ENCODE results near the gene MRPL22. TPM values are rescaled to one million over a fixed set of nuclear protein-coding genes. Genes with fewer than 3 reads are reported as not detected.

MRPL22 gene
- total and polyA plus RNA-seq, 8 donors = 33.8 to 44.8 (median 42.6) TPM

- DNase-seq = no peak
- peaks cover 0 to 6% of the 10 kb centered on the region in 2 donors for H3K4me1 ChIP-seq
- no peak for TF ChIP-seq CTCF (IDR thresholded peaks at IDR 0.05)
- no peaks in the 10 kb centered on the region for H3K9me3 ChIP-seq
- peaks cover 0 to 88% of the 10 kb centered on the region in 2 donors for H3K36me3 ChIP-seq
- H3K27ac ChIP-seq = no peak overlapping the region
- no peak for ATAC-seq
- no peak overlapping the region for H3K4me3 ChIP-seq
- intact Hi-C loops (cut with DNase I) = no loop called here
- no peaks in the 10 kb centered on the region for H3K27me3 ChIP-seq
These were observed 45.0 kb upstream of the MRPL22 start for GRCh38 chr5:154895606-154896561.

- Histone ChIP-seq H3K27ac (no peak overlapping the region), H3K36me3 (peaks cover 0 to 88% of the 10 kb centered on the region in 2 donors), H3K4me1 (peaks cover 0 to 6% of the 10 kb centered on the region in 2 donors), H3K27me3 (no peaks in the 10 kb centered on the region), H3K4me3 (no peak overlapping the region), H3K9me3 (no peaks in the 10 kb centered on the region)
- DNase-seq = no peak
- intact Hi-C loops (cut with DNase I) = no loop called here
- ATAC-seq = no peak
- TF ChIP-seq CTCF (IDR thresholded peaks at IDR 0.05) = no peak
These were observed 44.2 kb upstream of the MRPL22 start for GRCh38 chr5:154896562-154897165.

- H3K27me3 ChIP-seq = no peaks in the 10 kb centered on the region
- H3K4me3 ChIP-seq = no peak overlapping the region
- intact Hi-C loops (cut with DNase I) = no loop called here
- TF ChIP-seq CTCF (IDR thresholded peaks at IDR 0.05) = no peak
- ATAC-seq = no peak
- H3K27ac ChIP-seq = no peak overlapping the region
- no peaks in the 10 kb centered on the region for H3K9me3 ChIP-seq
- DNase-seq = no peak
- H3K36me3 ChIP-seq = peaks cover 0 to 88% of the 10 kb centered on the region in 2 donors
- H3K4me1 ChIP-seq = peaks cover 0 to 6% of the 10 kb centered on the region in 2 donors
These were observed 42.7 kb upstream of the MRPL22 start for GRCh38 chr5:154898210-154898609.

GRCh38 chr5:154899151-154899816, 41.6 kb upstream of the MRPL22 start:
- H3K27ac ChIP-seq = peak overlapping the region; percentile 6 to 39
- ATAC-seq = no peak
- no peaks in the 10 kb centered on the region for H3K27me3 ChIP-seq
- H3K4me3 ChIP-seq = no peak overlapping the region
- no peak for TF ChIP-seq CTCF (IDR thresholded peaks at IDR 0.05)
- H3K4me1 ChIP-seq = peaks cover 0 to 6% of the 10 kb centered on the region in 2 donors
- peaks cover 0 to 88% of the 10 kb centered on the region in 2 donors for H3K36me3 ChIP-seq
- no peaks in the 10 kb centered on the region for H3K9me3 ChIP-seq
- intact Hi-C loops (cut with DNase I) = no loop called here
- no peak for DNase-seq

- H3K4me3 ChIP-seq = no peak overlapping the region
- TF ChIP-seq CTCF (IDR thresholded peaks at IDR 0.05) = no peak
- H3K4me1 ChIP-seq = peaks cover 0 to 6% of the 10 kb centered on the region in 2 donors
- H3K36me3 ChIP-seq = peaks cover 0 to 88% of the 10 kb centered on the region in 2 donors
- H3K27me3 ChIP-seq = no peaks in the 10 kb centered on the region
- intact Hi-C loops (cut with DNase I) = no loop called here
- ATAC-seq (no peak), DNase-seq (no peak)
- H3K9me3 ChIP-seq = no peaks in the 10 kb centered on the region
- peak overlapping the region; percentile 6 to 39 for H3K27ac ChIP-seq
These were observed 40.8 kb upstream of the MRPL22 start for GRCh38 chr5:154900066-154900465.
